ENCODE results near the gene TLE1. TPM values are rescaled to one million over a fixed set of nuclear protein-coding genes. Genes with fewer than 3 reads are reported as not detected.

Gene TLE1
- total and polyA plus RNA-seq, 10 of the 15 experiments (the other 5 are each of a cell fraction or from before 2014, with no cell fraction given): 0.04 to 0.23 (median 0.10) TPM; not detected in 6

GRCh38 chr9:81557452-81558090, 131.8 kb downstream of the TLE1 start (continued):
- TF ChIP-seq NRF1 (conservative IDR thresholded peaks at IDR 0.05; ENCODE audit: low read depth, low read length) (no peak), BCL11A (IDR thresholded peaks at IDR 0.05; ENCODE audit: low read depth, low read length) (no peak), YBX1 (IDR thresholded peaks at IDR 0.05) (no peak), NFYA (IDR thresholded peaks at IDR 0.05; ENCODE audit: borderline replicate concordance, low read depth, low read length) (no peak)

- CTCF ChIA-PET: no interaction called here
- DNase-seq (ENCODE audit: low read depth, low spot score): no peak
- ATAC-seq: no peak
- in situ Hi-C loops (cut with MboI) (no loop called here), intact Hi-C loops (cut with micrococcal nuclease; ENCODE audit: unreplicated experiment) (no loop called here)
- Histone ChIP-seq H3K27me3 (replicated peaks in 1 of 2; ENCODE audit: control insufficient read depth in 2 of 2, insufficient read depth in 2 of 2, low read length in 1 of 2) (no peaks in the 10 kb centered on the region), H3K27ac (ENCODE audit: control insufficient read depth, insufficient read depth) (no peak overlapping the region), H3K4me3 (no peak overlapping the region), H2AFZ (ENCODE audit: control insufficient read depth, low read depth, low read length) (no peak overlapping the region), H3K9me3 (replicated peaks; ENCODE audit: control insufficient read depth, insufficient read depth, low read length) (no peaks in the 10 kb centered on the region), H3K4me2 (ENCODE audit: control insufficient read depth, insufficient read depth) (no peak overlapping the region), H3K79me2 (ENCODE audit: control insufficient read depth, insufficient read depth, low read length) (no peaks in the 10 kb centered on the region), H3K9ac (ENCODE audit: control insufficient read depth, insufficient read depth, low read length) (no peak overlapping the region), H4K20me1 (ENCODE audit: control insufficient read depth, insufficient read depth) (no peaks in the 10 kb centered on the region), H3K4me1 (ENCODE audit: control insufficient read depth, insufficient read depth, low read length) (no peaks in the 10 kb centered on the region), H3K36me3 (ENCODE audit: control insufficient read depth in 2 of 2, insufficient read depth in 2 of 2, low read length in 1 of 2) (no peaks in the 10 kb centered on the region)
- POLR2A ChIA-PET: no interaction called here
- SMC1A ChIA-PET (ENCODE audit: uncharacterized antibody, unreplicated experiment): no interaction called here
- no peak for FAIRE-seq
- RAD21 ChIA-PET (ENCODE audit: unreplicated experiment): no interaction called here
- BruUV-seq (replicated peaks): no TSS peak
- 38% methylated on average over 1 of the region's 2 CpGs for WGBS (ENCODE audit: insufficient coverage, insufficient replicate concordance, low lambda C conversion rate, missing lambda C conversion rate)
- TF ChIP-seq MYB (IDR thresholded peaks at IDR 0.05; ENCODE audit: borderline replicate concordance, low read depth, low read length) (no peak), YY1 (IDR thresholded peaks at IDR 0.05; ENCODE audit: low read depth, low read length) (no peak), GATAD2B (conservative IDR thresholded peaks at IDR 0.05; ENCODE audit: low read depth) (no peak), ELK1 (IDR thresholded peaks at IDR 0.05; ENCODE audit: low read depth, low read length) (no peak), MAX (IDR thresholded peaks at IDR 0.05; ENCODE audit: low read depth, low read length) (no peak), HCFC1 (IDR thresholded peaks at IDR 0.05; ENCODE audit: low read length) (no peak), ESRRA (IDR thresholded peaks at IDR 0.05; ENCODE audit: low read length) (no peak), NFYB (IDR thresholded peaks at IDR 0.05; ENCODE audit: insufficient read depth, low read depth, low read length) (no peak), YBX1 (IDR thresholded peaks at IDR 0.05) (no peak), TCF3 (IDR thresholded peaks at IDR 0.05; ENCODE audit: borderline replicate concordance, insufficient read depth, low read depth, low read length) (no peak), IRF3 (IDR thresholded peaks at IDR 0.05) (no peak), NR2C1 (IDR thresholded peaks at IDR 0.05) (no peak), ZNF217 (IDR thresholded peaks at IDR 0.05) (no peak), ATF7 (IDR thresholded peaks at IDR 0.05; ENCODE audit: low read depth) (no peak), CEBPZ (IDR thresholded peaks at IDR 0.05; ENCODE audit: low read depth, low read length) (no peak), ZZZ3 (IDR thresholded peaks at IDR 0.05; ENCODE audit: control insufficient read depth, insufficient read length, low read depth) (no peak), SREBF2 (IDR thresholded peaks at IDR 0.05; ENCODE audit: low read length) (no peak)
Measured at GRCh38 chr9:81556923-81557322, 132.4 kb downstream of the TLE1 start.

Data from GM12878 (cell line).